ENCODE data around the gene ADH1C.
"Not testable (repeated sequence)": the region's sequence is repeated elsewhere in the genome, so short reads cannot be mapped to it uniquely, and the experiment has no call there.

The ADH1C gene

GRCh38 chr4:99356992-99357391 is 4.4 kb upstream of the ADH1C start:
- no peak for DNase-seq

- DNase-seq = not testable (repeated sequence)
Observed at GRCh38 chr4:99356149-99356548, 3.6 kb upstream of the ADH1C start.

- DNase-seq = no peak
Observed at GRCh38 chr4:99351487-99351886, 1.1 kb downstream of the ADH1C start.

DNA sequence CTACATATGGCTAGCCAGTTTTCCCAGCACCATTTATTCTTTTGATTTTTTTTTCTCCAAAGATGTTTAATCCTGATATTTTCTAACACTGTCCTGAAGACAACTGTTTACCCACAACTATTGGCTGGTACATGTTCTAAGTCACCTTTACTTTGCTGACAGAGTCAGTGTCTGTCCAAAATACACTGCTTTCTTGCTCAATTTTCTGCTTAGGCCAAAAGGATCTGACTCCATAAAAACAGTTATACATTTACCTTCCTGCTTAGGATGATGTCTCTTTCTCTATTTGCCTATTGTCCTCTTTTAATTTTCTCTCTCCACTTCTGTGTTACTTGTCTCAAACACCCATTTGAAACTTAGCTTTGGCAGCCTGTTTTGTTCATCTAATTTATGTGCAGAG is 3.2 kb downstream of the ADH1C start:
- DNase-seq = no peak

DNA sequence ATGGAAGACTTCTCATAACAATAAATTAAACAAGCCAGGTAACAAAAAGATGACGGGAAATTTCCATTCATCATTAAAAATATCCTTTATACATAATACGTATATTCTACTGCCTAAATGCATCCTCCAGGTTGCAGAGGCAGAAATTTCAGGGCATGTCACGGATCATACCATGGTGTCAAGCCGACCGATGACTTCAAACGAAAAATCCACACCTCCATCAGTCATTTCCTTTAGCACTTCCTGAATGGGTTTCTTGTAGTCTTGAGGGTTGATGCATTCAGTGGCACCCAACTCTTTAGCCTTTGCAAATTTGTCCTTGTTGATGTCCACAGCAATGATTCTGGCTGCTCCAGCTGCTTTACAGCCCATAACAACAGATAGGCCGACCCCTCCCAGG is 9.9 kb downstream of the ADH1C start:
- DNase-seq = not testable (repeated sequence)

- no peak for DNase-seq
Observed at GRCh38 chr4:99341426-99341825, 11.1 kb downstream of the ADH1C start.

DNA sequence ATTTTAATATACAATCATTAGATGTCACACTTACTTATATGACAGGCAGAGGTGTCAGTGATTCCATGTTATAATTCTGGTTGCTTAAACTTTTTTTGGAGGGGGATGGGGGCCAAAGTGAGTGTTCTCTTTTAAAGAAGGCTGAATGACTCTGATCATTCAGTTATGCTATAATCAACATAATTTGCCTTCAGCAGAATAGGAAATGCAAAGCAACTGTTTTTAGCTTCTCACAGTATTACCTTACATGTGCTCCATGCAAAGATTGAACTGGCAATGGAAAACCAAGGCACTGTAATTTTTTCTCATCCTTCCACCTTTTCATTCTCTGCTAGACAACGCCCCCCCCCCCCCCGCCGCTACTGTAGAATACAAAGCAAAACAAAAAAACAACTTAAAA is 13.4 kb downstream of the ADH1C start:
- DNase-seq = no peak

- DNase-seq = no peak
Observed at GRCh38 chr4:99336553-99336952, 16.0 kb downstream of the ADH1C start.

- DNase-seq = no peak
Observed at GRCh38 chr4:99334880-99335279, 17.7 kb downstream of the ADH1C start.

DNA sequence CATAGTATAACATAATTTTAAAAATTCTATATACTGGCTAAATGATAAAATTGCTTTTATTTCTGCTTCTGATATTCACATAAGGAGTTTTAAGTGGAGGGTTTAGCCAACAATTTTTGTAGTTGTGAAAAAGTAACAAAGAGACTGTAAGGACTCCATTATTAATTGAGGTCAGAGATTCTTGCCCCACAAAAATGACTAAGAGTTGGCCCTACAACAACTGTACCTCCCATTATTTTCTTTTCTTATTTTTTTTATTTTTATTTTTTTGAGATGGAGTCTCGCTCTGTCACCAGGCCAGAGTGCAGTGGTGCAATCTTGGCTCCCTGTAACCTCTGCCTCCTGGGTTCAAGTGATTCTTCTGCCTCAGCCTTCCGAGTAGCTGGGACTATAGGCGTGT is 21.9 kb downstream of the ADH1C start:
- DNase-seq = no peak

GRCh38 chr4:99329876-99330275 is 22.7 kb downstream of the ADH1C start:
- no peak for DNase-seq

DNA sequence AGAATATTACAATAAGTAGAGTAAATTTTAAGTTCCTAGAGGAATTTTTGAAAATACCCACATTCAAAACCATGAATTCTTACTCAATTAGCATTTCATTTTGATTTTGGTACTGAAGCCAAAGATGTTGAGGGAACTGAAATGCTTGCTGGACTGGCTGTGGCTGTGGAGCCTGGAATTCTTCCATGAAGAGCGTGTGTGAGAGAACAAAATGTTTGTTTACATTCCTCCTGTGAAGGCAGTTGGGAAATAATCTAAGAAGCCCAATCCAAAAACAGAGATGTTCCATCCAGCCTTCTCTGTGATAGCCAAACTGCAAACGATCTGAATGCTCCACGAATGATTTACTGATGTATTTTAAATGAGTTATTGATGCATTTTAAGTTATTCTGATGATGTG is 27.6 kb downstream of the ADH1C start:
- no peak for DNase-seq

- no peak for DNase-seq
Observed at GRCh38 chr4:99324361-99324760, 28.2 kb downstream of the ADH1C start.

- DNase-seq = no peak
Observed at GRCh38 chr4:99323756-99324155, 28.8 kb downstream of the ADH1C start.

DNA sequence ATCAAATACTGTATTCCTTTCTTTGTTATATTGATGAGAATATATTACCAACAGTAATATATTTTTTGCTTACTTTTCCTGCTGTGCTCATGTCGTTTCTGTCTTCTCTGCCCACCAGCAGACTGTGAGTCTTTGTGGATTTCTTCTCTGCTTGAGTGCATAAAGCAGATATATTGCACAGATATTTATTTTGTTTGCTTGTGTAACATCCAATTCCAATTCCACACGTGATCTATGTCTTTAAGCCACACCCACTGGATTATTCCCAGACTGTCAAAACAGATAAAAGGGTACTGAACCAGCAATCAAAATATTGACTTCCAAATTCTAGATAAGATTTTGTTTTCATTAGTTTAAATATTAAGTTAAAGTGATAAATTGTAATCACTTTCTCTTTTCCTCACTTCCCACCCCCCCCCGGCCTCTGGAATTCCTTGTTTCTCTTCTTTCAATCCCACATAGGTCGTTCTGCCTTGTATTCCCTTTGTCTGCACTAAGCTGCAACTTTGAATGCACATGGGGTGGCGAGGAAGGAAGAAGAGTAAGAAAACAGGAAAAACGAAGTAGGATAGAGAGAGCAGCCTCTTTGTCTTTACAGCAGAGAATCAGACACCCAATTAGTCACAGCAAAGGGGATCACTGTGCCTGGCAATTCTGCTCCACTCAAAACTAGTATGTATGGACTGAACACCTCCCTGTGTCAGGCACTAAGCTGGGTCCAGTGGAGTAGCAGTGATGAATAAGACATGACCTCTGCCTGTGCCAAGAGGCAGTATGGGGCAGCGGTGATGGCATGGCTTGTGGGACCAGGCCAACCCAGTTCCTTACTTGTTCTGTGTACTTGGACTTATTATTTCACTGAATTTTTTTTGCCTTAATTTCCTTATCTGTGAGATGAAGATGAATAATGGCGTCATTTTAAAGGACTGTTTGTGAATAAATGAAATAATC is 31.0 kb downstream of the ADH1C start, which contains the start of gene ADH1B:
TSS of gene ADH1B (minus strand) at position 161 of the 951 bp plus-strand sequence. CDS start at position 91, 70 bp downstream.
- DNase-seq = no peak

DNA sequence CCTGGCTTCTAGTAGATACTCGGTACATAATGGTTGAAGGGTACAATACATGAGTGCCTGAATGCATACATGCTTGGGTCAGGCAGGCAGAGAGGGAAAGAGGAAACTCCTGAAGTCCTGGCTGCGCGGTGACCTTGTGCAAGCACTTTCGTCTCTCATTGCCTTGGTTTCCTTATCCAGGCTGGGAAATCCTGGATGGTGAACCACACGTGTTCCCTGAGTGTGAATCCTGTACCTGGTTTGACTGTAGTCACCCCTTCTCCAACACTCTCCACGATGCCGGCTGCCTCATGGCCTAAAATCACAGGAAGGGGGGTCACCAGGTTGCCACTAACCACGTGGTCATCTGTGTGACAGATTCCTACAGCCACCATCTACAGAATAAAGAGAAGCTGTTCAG is 34.7 kb downstream of the ADH1C start:
- DNase-seq = not testable (repeated sequence)

GRCh38 chr4:99317354-99317753 is 35.2 kb downstream of the ADH1C start:
- no peak for DNase-seq

DNA sequence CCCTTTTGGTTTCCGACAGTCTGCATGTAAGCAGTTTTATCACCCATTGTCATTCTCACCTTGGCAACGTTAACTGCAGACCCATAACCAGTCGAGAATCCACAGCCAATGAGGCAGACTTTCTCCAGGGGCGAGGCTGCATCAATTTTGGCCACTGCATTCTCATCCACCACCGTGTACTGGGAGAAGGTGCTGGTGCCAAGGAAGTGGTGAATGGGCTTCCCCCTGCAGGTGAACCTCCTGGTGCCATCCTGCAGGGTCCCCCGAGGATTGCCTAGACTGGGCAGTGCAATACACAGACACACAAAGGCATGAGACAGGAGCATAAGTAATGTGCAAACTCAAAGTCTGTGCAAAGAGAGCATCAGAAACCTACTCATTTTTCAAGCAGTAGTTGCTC is 36.7 kb downstream of the ADH1C start:
- no peak for DNase-seq

DNA sequence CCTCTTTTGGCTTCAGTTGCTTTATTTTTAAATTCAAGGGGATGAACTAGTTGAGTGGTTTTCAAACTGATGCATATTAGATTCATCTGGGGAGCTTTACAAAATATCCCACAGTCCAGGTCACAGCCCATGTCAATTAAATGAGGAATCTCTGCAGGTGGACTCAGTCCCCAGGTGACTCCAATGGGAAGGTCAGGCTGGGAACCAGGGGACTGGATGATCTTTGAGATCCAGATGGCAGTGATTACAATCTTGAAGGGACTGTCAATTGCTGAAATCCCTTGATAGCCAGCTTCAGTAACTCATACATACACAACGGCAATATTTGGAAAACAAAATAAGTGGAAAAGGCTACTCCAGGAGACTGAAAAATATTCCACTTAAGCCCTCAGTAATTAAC is 38.3 kb downstream of the ADH1C start:
- no peak for DNase-seq

GRCh38 chr4:99310389-99310788 is 42.2 kb downstream of the ADH1C start:
- no peak for DNase-seq

DNA sequence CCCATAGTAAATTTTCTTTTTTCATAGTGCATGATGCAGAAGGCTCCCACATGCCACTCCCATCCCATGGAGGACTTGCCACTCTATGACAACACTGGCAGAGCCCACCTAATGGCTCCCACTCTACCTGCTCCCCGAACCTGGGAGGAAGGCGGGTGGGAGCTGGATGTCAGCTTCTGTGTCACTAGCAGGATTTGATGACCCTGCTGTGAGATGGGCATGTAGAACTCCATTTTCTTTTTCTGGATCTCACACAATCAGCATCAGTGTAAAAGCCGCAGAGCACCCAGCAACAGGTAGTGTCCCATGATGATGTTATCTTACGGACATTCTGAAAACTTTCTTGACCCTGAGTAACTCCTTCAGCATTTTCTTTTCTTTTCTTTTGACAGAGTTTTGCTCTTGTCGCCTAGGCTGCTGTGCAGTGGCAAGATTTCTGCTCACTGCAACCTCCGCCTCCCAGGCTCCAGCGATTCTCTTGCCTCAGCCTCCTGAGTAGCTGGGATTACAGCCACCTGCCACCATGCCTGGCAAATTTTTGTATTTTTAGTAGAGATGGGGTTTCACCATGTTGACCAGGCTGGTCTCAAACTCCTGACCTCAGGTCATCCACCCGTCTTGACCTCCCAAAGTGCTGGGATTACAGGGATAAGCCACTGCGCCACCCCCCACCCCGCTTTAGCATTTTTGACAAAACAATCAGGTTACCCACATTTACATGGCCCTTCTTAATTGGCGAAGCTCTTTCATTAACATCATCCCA is 46.7 kb downstream of the ADH1C start:
- no peak for DNase-seq

DNA sequence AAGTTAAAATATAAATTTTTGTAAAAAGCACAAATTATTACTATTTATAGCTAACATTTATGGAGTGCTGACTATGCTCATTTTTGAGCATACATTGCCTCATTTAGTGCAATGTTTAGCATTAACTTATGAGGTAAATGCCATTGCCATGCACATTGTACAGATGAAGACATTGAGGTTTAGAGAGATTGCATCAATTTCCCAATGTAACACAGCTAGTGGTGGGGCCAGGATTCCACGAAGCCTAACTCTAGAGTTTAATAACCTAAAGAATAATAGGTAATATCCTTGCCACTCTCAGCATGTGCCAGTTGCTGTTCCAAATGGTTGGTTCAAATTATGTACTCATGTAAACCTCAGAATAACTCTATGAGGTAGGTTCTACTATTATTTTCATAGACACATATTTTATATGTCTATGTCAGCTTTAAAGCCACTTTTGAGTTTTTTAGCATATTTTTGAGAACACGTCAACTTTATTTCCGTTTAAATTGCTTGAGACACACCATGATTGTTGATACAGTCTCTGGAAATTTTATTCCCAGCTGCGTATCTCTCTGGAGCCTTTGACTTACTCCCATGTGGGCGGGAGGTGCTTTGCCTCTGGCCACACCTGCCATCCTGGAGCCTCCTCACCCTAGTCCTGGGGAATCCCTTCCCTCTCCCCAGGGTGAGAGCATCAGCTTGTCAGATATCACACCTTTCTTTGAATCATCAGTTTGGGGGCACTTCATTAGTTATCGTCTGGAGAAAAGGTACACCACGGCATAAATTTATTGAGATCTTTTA is 51.0 kb downstream of the ADH1C start:
- DNase-seq = no peak

GRCh38 chr4:99300934-99301333 is 51.6 kb downstream of the ADH1C start:
- DNase-seq = no peak

Data from activated effector memory CD4-positive, alpha-beta T cell treated with anti-CD3 and anti-CD28 coated beads, Interleukin-2, amount 50 U/mL, for 16 hours (primary cell).